GM12873 (cell line): ENCODE results near the gene REN.

ENCODE experiments used
- CTCF ChIP-seq: IDR thresholded peaks from 2 replicates; pipeline ENCODE4 v1.5.1; 2012; ENCODE audit warnings: low read depth, mild to moderate bottlenecking, moderate library complexity, low read length, control low read depth; ENCODE audit not compliant: insufficient read depth; ENCODE audit errors: missing control alignments

REN gene

GRCh38 chr1:204152310-204153044, 13.7 kb downstream of the REN start:
- no peak for TF ChIP-seq CTCF

GRCh38 chr1:204151552-204152309, 14.4 kb downstream of the REN start, which contains the start of gene ETNK2:
TSS of gene ETNK2 (minus strand) at chr1:204152044. CDS start at chr1:204151852, 192 bp downstream.
- TF ChIP-seq CTCF, result no peak

GRCh38 chr1:204150702-204151551, 15.2 kb downstream of the REN start:
- no peak for TF ChIP-seq CTCF

- no peak for TF ChIP-seq CTCF
These were observed 16.2 kb downstream of the REN start for GRCh38 chr1:204149635-204150565.

GRCh38 chr1:204149107-204149506, 17.0 kb downstream of the REN start:
- no peak for TF ChIP-seq CTCF

GRCh38 chr1:204147406-204148383, 18.4 kb downstream of the REN start:
- TF ChIP-seq CTCF, result no peak
